Kidney capillary endothelial cell (primary cell): ENCODE measurements around the gene SYNPR.

Source experiments
- DNase-seq: peaks from one replicate; pipeline ENCODE4 v3.0.0-alpha.2; 2018; ENCODE audit warnings: low spot score

The SYNPR gene

DNA sequence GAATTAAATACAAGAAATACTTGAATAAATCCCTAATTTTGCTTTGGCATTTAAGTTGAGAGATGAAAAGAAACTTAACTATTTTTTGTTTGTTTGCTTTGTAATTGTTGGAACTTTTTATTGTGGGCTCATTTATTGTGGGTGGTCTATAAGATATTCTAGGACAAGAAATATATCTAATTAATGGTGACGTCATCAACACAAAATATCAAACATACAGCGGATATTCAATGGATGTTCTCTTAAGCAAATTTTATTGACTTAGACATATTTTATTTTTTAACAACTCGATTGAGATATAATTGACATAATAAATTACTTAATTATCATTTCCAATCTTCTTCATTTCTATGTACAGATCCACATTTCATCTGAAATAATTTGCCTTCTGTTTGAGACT is 30.0 kb downstream of the SYNPR start:
- DNase-seq, result no peak

DNA sequence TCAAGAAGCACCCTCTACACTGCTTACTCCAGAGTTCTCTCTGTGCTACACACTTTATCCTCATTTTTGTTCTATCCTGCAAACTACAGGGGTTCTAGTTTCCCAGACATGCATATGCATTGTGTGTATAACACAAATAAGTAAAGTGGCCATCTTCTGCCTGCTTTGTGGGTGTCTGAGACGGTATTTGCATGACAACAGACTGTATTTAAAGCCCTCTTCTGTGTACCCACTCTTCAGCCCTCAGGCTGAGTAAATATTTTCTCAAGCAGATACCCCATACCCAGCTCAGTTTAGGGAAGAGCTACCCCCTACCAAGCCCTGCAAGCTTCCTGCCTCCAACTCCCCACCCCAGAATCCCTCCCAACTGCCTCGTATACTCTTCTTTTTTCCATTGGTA is 31.7 kb downstream of the SYNPR start:
- DNase-seq, result no peak

GRCh38 chr3:63323766-63324165 is 45.7 kb downstream of the SYNPR start:
- DNase-seq, result no peak

- no peak for DNase-seq
Measured at GRCh38 chr3:63324621-63325020, 46.5 kb downstream of the SYNPR start.

DNA sequence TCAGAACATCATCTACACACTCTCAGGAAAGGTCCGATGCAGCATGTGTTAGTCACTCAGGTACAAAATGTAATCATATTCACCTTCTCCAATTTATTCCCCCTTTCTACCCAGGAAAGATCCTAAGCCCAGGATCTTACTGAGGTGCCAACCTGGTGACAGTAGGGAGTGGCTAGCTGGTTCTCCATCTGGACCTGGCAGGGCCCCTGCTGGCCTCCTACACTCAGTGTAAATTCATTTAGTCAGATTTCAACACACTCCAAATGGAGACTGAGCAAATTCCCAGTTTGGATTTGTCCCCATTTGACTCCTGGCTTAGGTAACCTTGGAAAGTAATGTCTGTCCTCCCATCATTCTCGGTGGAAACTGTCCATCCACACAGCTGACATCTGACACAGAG is 47.3 kb downstream of the SYNPR start:
- DNase-seq, result no peak

DNA sequence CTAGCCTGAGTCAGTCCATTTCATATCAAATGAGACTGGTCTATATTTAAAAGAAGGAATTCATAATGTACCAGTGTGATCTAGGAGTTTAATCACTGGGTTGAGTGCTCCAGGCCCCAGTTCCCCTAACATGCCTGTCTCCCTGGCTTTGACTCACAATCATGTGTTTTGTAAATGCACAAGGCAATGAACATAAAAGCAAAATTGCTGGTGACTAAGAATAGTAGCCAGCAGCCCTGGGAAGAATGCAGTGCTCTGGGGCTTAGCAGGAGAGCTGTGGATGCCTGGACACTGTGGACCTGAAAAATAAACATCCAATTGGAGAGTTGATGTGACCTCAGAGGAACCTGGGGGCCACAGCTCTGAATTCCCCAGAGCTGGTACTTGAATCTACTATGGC is 50.3 kb downstream of the SYNPR start:
- no peak for DNase-seq

- no peak for DNase-seq
Measured at GRCh38 chr3:63331520-63331919, 53.4 kb downstream of the SYNPR start.

GRCh38 chr3:63333815-63334214 is 55.7 kb downstream of the SYNPR start:
- no peak for DNase-seq

DNA sequence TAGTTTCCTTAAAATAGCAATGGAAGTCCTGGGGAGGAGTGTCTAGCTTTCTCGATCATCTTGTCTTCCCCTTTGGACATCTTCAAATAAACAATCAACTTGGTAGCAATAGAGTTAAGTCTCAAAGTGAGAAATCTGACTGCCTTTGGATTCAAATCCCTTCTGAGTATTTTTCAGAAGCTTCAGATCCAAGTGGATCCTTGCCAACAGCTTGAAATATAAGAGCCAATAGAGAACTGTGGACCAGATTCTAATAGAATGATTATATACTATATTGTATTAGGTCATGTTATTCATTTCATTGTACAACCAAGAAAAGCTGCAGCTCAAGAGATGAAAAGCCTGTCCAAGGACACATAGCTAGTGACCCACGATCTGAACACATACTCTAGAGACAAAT is 60.2 kb downstream of the SYNPR start:
- no peak for DNase-seq

- DNase-seq, result peak; percentile 89
Measured at GRCh38 chr3:63343674-63344073, 65.6 kb downstream of the SYNPR start.

DNA sequence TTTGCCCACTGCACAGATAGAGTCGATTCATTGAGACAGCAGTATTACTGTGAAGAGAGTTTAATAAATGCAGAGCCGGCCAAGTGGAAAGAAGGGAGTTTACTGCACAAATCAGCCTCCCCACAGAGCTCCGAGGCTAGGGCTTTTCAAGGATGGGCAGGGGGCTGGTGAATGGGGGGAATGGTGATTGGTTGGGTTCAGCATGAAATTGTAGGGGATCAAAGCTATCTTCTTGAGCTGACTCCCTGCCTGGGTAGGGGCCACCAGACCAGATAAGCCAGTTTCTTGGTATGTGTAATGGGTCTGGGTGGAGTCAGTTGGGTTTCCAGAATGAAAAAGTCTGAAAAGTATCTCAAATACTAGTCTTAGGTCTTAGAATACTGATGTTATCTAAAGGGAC is 66.6 kb downstream of the SYNPR start:
- no peak for DNase-seq

DNA sequence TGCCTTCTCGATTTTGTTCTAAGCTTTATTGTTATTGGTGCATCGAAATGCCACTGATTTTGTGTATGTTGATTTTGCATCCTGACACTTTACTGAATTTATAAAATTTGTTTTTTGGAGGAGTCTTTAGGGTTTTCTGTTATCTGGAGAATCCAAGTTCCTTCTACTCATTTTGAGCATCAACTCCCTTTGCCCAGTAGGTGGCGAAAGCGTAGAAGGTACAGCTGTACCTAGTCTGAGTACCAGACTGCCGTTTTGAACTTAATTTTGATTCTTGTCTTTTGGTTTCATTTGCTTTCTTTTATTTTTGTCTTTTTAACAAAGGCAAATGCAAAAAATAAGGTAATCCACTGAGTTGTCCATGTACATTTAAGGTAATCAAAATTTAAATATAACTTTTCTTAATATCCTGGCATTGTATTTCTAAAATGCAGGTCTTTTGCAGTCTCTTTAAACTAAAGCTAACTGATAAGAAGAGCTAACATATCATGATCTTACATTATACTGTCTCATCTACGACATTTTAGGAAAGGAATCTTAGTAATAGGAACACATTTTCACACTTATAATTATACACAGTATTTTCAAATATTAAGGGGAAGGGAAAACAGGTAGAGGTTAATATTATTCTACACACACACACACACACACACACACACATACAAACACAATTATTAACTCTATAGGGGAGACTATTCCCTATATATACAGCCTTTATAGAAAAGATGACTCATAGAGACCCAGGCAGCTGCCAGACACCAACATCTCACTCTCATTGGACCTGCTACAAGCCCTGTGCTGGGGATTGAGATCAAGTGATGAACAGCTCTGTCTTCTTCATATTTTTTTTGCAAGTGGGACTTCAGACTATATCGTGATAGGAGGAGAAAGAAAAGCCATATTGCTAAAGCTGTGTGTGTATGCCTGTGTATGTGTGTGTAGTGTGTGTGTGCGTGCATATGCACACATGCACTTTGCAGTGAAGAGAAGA is 71.8 kb downstream of the SYNPR start:
- peak; percentile 58 for DNase-seq

- peak; percentile 45 for DNase-seq
Measured at GRCh38 chr3:63351159-63352007, 73.3 kb downstream of the SYNPR start.

DNA sequence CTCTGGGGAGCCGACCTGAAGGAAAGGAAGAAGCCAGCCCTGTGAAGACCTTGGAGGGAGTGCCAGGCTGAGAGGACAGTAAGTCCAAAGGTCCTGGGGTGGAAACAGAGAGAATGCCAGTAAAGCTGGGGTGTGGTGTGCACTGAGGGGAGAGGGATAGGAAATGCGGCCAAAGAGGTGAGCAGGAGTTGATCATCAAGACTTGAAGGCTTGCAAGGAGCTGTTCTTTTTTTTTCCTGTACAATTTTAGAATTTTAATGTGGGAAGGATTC is 73.8 kb downstream of the SYNPR start:
- no peak for DNase-seq

DNA sequence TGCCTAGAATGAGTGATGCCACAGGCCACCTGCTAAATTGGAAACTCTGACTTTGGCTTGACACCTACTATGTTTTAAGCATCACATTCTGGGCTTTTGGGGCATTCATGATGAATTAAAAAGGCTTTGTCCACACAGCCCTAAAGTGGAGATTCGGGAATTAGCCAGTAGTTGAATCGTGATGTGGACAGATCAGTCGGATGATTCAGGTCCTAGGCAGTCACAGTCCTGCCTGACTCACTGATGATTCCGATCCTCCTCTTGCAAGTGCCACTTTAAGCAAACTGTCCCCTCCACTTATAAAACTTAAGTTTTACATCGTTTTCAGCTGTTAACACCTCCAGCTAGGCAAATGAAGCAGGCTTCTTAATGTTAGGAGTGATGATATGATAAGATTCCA is 75.3 kb downstream of the SYNPR start:
- no peak for DNase-seq

GRCh38 chr3:63354160-63354559 is 76.1 kb downstream of the SYNPR start:
- no peak for DNase-seq

DNA sequence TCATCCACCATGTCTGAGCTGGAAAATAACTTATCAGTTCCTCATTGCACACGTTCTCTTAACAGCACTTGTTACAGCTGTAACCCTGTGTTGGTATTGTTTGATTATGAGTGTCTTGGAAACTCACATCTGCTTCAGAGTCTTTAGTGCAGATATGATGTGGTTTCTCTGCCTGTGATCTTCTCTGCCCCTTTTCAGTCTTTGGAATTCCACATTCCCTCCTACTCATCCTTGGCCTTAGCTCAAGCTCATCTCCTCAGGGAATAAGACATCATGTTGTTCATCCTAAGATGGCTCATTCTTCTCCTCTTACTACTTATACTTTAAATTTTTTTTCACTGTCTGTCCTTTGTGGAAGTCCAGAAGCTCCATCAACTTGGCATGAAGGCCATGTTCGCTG is 77.7 kb downstream of the SYNPR start:
- no peak for DNase-seq

GRCh38 chr3:63364495-63364894 is 86.4 kb downstream of the SYNPR start:
- peak; percentile 29 for DNase-seq

- no peak for DNase-seq
Measured at GRCh38 chr3:63364910-63365309, 86.8 kb downstream of the SYNPR start.

DNA sequence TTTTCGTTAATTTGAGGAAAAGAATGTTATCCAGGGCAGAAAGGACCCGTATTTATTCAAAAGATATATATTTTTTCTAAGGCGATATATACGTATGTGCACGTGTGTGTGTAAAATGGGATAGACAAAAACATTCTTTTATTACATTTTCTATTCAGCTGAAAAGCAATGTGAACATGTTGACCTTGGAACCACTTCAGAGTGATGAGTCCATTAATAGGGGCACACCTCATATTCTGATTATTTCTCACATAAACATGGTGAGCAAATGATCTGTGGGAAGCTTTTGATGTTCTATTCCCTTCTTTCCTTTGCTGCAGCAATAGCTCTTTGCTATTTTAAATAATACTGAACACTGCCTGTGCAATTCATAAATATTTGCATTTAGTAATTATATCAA is 87.6 kb downstream of the SYNPR start:
- DNase-seq, result no peak

DNA sequence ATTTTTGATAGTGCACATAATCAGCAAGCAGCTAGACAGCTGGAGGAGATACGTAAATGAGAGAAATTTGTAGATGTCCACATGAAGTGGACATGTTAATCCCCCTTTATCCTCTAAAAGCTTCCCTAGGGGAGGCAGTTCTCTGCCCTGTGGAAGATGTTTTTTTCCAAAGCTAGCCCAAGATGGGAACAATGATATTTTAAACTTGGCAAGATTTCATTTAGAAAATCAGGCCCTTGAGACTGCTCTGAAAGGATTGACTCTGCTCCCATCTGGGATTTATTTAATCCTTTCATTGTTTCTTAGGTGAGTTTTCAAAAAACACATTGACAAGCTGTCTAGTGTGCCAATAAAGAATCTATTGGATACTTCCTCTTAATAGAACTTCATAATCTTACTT is 92.0 kb downstream of the SYNPR start:
- DNase-seq, result no peak

DNA sequence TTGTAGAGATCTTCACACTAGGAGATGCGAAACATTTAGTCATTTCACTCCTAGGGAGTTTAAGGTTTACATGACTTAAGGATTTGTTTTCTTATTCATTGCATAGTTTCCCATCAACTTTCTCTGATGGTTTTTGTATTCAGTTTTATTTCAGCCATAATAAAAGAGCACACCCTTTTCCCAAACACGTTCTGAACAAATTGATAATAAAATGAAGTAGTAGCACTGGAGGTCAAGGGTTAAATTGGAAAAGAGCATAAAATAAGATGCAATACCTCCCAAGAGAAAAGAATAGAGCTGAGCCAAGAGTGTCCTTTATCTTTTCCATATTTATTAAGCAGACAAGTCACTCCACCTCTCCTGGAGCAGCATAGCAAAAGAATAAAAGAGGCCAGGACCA is 104.9 kb downstream of the SYNPR start:
- no peak for DNase-seq

- no peak for DNase-seq
Measured at GRCh38 chr3:63384382-63384781, 106.3 kb downstream of the SYNPR start.
